Pancreas (tissue), 10 donors: ENCODE results near the gene SPRYD7. TPM values are rescaled to one million over a fixed set of nuclear protein-coding genes. Genes with fewer than 3 reads are reported as not detected.
A peak's percentile ranks its signal among the peaks of the same experiment; 100 is the strongest.

ENCODE experiments used
- ATAC-seq, 4 donors: fragments of 200-7000 bp; cut with Tn5 transposase; one replicate each; pipeline versions ENCODE4 v1.8.0 to v1.9.1; 2020; ENCODE audit warnings: mild to moderate bottlenecking in 4 of 4, moderate library complexity in 4 of 4
- DNase-seq, 6 donors: peaks; one replicate each; pipeline ENCODE4 v3.0.0-alpha.2; 2020
- FAIRE-seq: peaks from 2 replicates; lab custom pipeline; 2012; peaks lifted over from hg19 to GRCh38; lab: Jason Lieb, UNC
- H3K27ac ChIP-seq, 4 donors: fragments of 200-600 bp; sonication (generic); 1 replicate in 3 of 4; 2 replicates in 1 of 4; pipeline versions ENCODE4 v1.5.0 to v1.8.0; 2020
- H3K27me3 ChIP-seq, 4 donors: fragments of 200-600 bp; one replicate each; pipeline ENCODE4 v1.8.0; 2021
- H3K36me3 ChIP-seq, 3 donors: fragments of 200-600 bp; sonication (generic) in 1 of 3; one replicate each; pipeline versions ENCODE4 v1.5.0 to v1.8.0; 2020 to 2021
- H3K4me1 ChIP-seq, 3 donors: fragments of 200-600 bp; one replicate each; pipeline ENCODE4 v1.8.0; 2021
- H3K4me3 ChIP-seq, 4 donors: fragments of 200-600 bp; sonication (generic) in 2 of 4; one replicate each; pipeline versions ENCODE4 v1.5.0 to v1.8.0; 2020 to 2021
- H3K9me3 ChIP-seq, 4 donors: fragments of 200-600 bp; one replicate each; pipeline ENCODE4 v1.8.0; 2021
- CTCF ChIP-seq, 4 donors: fragments of 200-600 bp; sonication (generic) in 3 of 4; IDR thresholded peaks; one replicate each; pipeline versions ENCODE4 v1.5.0 to v1.8.0; 2021; ENCODE audit warnings: antibody characterized with exemption in 4 of 4
- WGBS, 2 donors: extraction: QIAGEN DNeasy Blood & Tissue Kit; methylation state at CpG; one replicate each; pipeline ENCODE4 v1.1.7; 2013; 5-methylcytosine and 5-hydroxymethylcytosine counted together
- intact Hi-C, 3 donors: fragments of 100-400 bp; cut with DNase I; formaldehyde crosslinking; loops; one replicate each; pipeline versions ENCODE4 v1.11.1 to v1.14.2; 2022
- polyA plus RNA-seq, 2 donors: library from polyadenylated mRNA; stranded (reverse); fragments of 200-250 nt; gene quantifications; one replicate each; pipeline ENCODE4 v1.2.3, GENCODE V29; 2013
- total RNA-seq, 6 donors: library from RNA; stranded (reverse); fragmentation: NEBNext Ultra II Directional in 4 of 6; extraction: Animal tissue kit (Norgen Biotek cat#: 25700) in 4 of 6; gene quantifications; one replicate each; pipeline versions ENCODE4 v1.2.1 to v1.2.4, GENCODE V29; 2021 to 2023
- donor health status: healthy with polysubstance abuse.
- donor health status: DM: no; HTN: no; CAD: no; lungs with moderate emphysema.
- donor health status: DM: no; HTN: no; CAD: no.
- donor health status: control.
- donor health status: control.
- donor health status: Bipolar disorder and iron deficiency.
- donor health status: DM: yes; HTN: yes; CAD: no.
- donor health status: DM: no; HTN: no; CAD: no.
- donor health status: DM: no; HTN: no; CAD: no.
- donor health status: DM: yes; HTN: yes; CAD: no.

Gene SPRYD7
- total and polyA plus RNA-seq, 8 donors, result 2.0 to 6.3 (median 3.0) TPM

GRCh38 chr13:49976314-49977258, 40.4 kb upstream of the SPRYD7 start:
- FAIRE-seq, result no peak
- Histone ChIP-seq H3K27ac (peak overlapping the region in 1 of 4 donors; percentile 23), H3K27me3 (no peaks in the 10 kb centered on the region), H3K4me1 (peaks cover 0 to 5% (median 0%) of the 10 kb centered on the region in 3 donors), H3K36me3 (no peaks in the 10 kb centered on the region), H3K9me3 (no peaks in the 10 kb centered on the region), H3K4me3 (no peak overlapping the region)
- DNase-seq, result peak; percentile 39 to 88 (median 72)
- peak; percentile 66 to 87 (median 74) for TF ChIP-seq CTCF (IDR thresholded peaks at IDR 0.05)
- peak; percentile 66 to 91 (median 90) for ATAC-seq
- WGBS, 2 donors, result 36 to 39% methylated on average over 8 of the region's 8 CpGs
- intact Hi-C loops, result no loop called here

DNA sequence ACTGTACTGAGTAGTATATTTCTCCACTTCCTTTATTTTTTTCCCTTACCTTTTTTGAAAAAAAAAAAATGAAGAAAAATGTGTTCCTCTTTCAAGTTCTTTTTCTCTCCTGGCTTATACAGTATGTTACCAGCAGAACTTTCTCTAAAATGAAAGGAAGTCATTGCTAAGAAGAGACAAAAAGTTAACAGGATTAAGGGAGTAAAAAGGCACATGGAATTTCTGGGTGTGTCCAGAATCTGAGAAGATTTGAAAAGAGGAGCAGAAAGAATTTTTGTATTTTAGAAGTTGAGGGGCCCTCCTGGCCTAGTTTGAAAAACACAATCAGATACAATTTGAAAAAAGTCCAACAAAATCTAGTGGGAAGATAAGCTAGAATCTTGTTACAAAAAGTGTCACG, 39.7 kb upstream of the SPRYD7 start:
- peak overlapping the region in 1 of 4 donors; percentile 23 for H3K27ac ChIP-seq
- H3K4me1 ChIP-seq, result peaks cover 0 to 5% (median 0%) of the 10 kb centered on the region in 3 donors
- no peaks in the 10 kb centered on the region for H3K36me3 ChIP-seq
- TF ChIP-seq CTCF (IDR thresholded peaks at IDR 0.05), result no peak
- no peak for FAIRE-seq
- intact Hi-C loops, result no loop called here
- no peaks in the 10 kb centered on the region for H3K27me3 ChIP-seq
- H3K9me3 ChIP-seq, result no peaks in the 10 kb centered on the region
- no peak overlapping the region for H3K4me3 ChIP-seq
- DNase-seq, result no peak
- ATAC-seq, result no peak
- WGBS, 2 donors, result 63 to 70% methylated on average over 1 of the region's 1 CpG

DNA sequence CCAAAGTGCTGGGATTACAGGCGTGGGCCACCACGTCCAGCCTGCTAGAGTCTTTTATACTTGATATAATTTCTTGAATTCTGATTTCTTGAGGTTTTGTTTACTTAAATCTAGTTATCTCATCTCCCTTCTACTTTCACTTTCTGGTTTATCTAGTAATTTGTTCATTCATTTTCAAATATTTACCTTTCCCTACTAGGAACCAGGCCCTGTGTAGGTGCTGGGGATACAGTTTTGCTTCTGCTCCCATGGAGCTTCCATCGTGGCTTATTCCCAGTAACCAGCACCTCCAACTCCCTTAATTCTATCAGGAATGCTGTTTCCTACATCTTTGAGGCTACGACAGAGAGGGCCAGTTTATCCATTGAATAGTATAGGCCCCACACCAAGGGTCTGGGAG, 36.6 kb upstream of the SPRYD7 start:
- Histone ChIP-seq H3K4me1 (peaks cover 0 to 5% (median 0%) of the 10 kb centered on the region in 3 donors), H3K4me3 (no peak overlapping the region), H3K36me3 (no peaks in the 10 kb centered on the region), H3K27me3 (no peaks in the 10 kb centered on the region), H3K9me3 (no peaks in the 10 kb centered on the region), H3K27ac (peak overlapping the region in 2 of 4 donors; percentile 5 to 51)
- FAIRE-seq (no peak), DNase-seq (no peak), ATAC-seq (peak; percentile 50 to 88 (median 71))
- TF ChIP-seq CTCF (IDR thresholded peaks at IDR 0.05), result no peak
- 33 to 43% methylated on average over 4 of the region's 4 CpGs for WGBS, 2 donors
- intact Hi-C loops, result no loop called here

DNA sequence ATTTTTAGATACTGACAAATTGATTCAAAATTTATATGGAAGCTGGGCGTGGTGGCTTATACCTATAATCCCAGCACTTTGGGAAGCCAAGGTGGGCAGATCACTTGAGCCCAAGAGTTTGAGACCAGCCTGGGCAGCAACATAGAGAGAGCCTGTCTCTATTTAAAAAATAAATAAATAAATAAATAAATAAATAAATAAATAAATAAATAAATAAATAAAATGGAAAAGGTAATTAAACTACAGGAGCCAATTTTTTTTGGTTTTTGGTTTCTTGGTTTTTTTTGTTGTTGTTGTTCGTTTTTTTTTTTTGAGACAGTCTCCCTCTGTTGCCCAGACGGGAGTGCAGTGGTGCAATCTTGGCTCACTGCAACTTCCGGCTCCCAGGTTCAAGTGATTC, 31.3 kb upstream of the SPRYD7 start:
- intact Hi-C loops, result no loop called here
- Histone ChIP-seq H3K9me3 (no peaks in the 10 kb centered on the region), H3K4me3 (no peak overlapping the region), H3K27me3 (no peaks in the 10 kb centered on the region), H3K36me3 (no peaks in the 10 kb centered on the region), H3K27ac (no peak overlapping the region), H3K4me1 (no peaks in the 10 kb centered on the region)
- TF ChIP-seq CTCF (IDR thresholded peaks at IDR 0.05), result no peak
- ATAC-seq, result no peak
- no peak for FAIRE-seq
- no peak for DNase-seq
- 93 to 94% methylated on average over 4 of the region's 4 CpGs for WGBS, 2 donors

DNA sequence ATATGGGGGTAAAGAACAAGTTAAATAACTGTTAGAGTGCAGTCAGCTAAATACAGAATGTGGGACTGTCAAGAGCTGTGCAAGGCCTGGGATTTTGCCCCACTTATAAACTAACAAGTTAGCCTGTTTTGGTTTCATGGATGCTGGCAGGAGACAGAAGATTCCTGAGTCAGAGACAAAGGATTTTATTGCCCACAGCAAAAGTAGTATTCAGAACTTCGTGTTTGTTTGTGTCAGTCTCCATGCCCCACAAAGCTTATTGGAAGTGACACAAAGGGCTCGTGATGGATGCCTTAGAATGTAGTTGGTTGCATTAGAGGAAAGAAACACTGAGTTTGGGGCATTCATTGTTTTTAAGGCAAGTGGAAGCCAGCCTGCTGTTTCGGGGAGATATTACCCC, 22.2 kb upstream of the SPRYD7 start:
- 87 to 92% methylated on average over 3 of the region's 3 CpGs for WGBS, 2 donors
- Histone ChIP-seq H3K27me3 (no peaks in the 10 kb centered on the region), H3K4me1 (no peaks in the 10 kb centered on the region), H3K36me3 (no peaks in the 10 kb centered on the region), H3K27ac (no peak overlapping the region), H3K4me3 (no peak overlapping the region), H3K9me3 (no peaks in the 10 kb centered on the region)
- no peak for FAIRE-seq
- no peak for TF ChIP-seq CTCF (IDR thresholded peaks at IDR 0.05)
- intact Hi-C loops, result no loop called here
- DNase-seq, result no peak
- no peak for ATAC-seq
